Coronary artery (tissue), 2 donors: ENCODE data around the gene FITM1.

Experiments used
- DNase-seq: peaks from one replicate; pipeline ENCODE4 v3.0.0-alpha.2; 2017; ENCODE audit warnings: low spot score
- H3K27ac ChIP-seq, 2 donors: fragments of 200-600 bp; sonication (generic); one replicate each; pipeline ENCODE4 v1.5.1; 2016 to 2019
- H3K4me3 ChIP-seq: fragments of 200-600 bp; sonication (generic); 2 replicates; pipeline ENCODE4 v1.5.1; 2016; ENCODE audit warnings: mild to moderate bottlenecking, moderate library complexity
- CTCF ChIP-seq: fragments of 200-600 bp; sonication (generic); IDR thresholded peaks from one replicate; pipeline ENCODE4 v1.5.1; 2019; ENCODE audit warnings: antibody characterized with exemption

Gene FITM1

DNA sequence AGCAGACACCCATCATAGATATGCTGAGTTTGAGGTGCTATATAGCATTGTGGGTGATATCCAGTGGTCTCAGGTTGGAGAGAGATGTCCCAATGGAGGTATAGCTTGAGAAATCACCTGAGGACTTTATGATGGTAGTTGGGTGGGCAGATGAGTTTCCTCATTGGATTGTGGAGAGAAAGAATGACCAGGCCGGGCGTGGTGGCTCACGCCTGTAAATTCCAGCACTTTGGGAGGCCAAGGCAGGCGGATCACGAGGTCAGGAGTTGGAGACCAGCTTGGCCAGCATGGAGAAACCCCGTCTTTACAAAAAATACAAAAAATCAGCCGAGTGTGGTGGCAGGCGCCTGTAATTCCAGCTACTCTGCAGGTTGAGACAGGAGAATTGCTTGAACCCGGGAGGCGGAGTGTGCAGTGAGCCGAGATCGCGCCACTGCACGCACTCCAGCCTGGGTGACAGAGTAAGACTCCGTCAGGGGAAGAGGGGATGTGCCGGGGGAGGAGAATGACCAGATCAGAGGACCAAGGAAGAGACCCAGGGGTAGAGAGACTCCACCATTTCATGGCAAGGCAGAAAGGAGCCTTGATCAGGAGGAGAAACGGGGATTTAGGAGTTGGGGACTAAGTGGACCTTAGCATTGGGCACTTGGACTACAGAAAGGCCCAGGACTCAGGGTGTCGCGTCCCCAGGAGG is 37.1 kb upstream of the FITM1 start:
- H3K27ac ChIP-seq: peak overlapping the region; percentile 81 to 95
- no peak for DNase-seq
- peak overlapping the region; percentile 80 for H3K4me3 ChIP-seq
- TF ChIP-seq CTCF: no peak

- H3K4me3 ChIP-seq: peak within 1 kb of the TSS; percentile 80
- peak; percentile 96 for DNase-seq
- TF ChIP-seq CTCF: no peak
- H3K27ac ChIP-seq: peak within 1 kb of the TSS; percentile 81 to 95
Observed at GRCh38 chr14:24093901-24094840, 36.3 kb upstream of the FITM1 start, which contains the start of gene PCK2. Gene PCK2 (plus strand): TSS chr14:24094311. CDS start chr14:24094406, 95 bp downstream.

- TF ChIP-seq CTCF: no peak
- Histone ChIP-seq H3K27ac (peak overlapping the region; percentile 81 to 95), H3K4me3 (peak overlapping the region; percentile 80)
- DNase-seq: no peak
Observed at GRCh38 chr14:24094841-24095270, 35.6 kb upstream of the FITM1 start.

DNA sequence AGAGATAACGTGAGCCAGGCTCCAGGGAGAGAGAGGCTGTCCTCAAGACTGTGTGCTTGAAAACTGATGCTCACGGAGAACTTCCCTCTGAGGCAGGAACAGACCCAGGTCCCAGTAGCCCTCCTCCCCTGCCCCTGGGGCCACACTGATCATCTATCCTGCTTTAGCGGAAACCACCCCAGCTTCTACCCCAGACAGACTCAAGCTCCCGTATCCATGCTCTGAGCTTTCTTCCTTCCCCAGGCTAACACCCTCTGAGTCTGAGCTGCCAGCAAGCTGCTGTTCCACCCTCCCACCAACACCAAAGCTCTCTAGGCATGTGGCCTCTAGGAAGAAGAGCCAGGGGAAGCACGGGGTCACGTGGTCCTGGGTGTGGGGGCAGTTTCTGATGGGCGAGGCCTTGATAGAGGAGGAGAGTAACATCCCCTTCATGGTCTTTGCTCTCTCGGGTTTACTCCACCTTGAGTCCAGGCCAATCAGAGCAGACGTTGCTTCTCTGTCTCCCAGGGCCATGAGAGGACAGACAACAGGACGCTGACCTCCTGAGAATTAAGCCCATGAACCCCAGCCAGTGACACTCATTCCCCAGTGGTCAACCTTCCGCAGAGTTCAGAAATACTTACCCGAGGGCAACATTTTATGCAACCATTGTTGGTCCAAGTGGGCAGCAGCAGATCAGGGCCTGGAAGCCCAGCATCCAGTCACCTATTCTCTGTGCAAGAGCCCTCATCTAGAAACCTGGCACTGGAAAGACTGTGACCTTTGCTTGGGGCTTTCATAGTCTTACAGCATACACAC is 35.0 kb upstream of the FITM1 start:
- Histone ChIP-seq H3K4me3 (peak overlapping the region; percentile 80), H3K27ac (peak overlapping the region; percentile 81 to 95)
- TF ChIP-seq CTCF: no peak
- no peak for DNase-seq

GRCh38 chr14:24096545-24097181 is 33.8 kb upstream of the FITM1 start:
- H3K27ac ChIP-seq: no peak overlapping the region
- no peak overlapping the region for H3K4me3 ChIP-seq
- DNase-seq: no peak
- no peak for TF ChIP-seq CTCF

DNA sequence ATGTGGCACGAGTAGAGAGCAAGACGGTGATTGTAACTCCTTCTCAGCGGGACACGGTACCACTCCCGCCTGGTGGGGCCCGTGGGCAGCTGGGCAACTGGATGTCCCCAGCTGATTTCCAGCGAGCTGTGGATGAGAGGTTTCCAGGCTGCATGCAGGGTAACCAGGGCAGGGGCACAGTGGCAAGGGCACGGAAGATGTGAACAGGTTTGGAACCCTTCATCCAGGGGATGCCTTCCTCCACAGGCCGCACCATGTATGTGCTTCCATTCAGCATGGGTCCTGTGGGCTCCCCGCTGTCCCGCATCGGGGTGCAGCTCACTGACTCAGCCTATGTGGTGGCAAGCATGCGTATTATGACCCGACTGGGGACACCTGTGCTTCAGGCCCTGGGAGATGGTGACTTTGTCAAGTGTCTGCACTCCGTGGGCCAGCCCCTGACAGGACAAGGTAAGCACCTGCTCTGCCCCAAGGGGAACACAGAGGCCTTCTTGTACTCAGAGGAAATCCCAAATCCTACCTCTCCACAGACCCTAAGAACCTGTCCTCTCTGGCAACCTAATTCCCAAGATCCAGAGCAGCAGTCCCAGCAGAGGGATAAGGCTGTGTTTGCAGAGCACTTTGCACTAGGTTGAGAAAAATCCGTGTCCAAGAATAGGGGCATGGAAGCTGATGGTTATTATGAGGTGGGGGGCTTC is 32.1 kb upstream of the FITM1 start:
- TF ChIP-seq CTCF: no peak
- H3K4me3 ChIP-seq: no peak overlapping the region
- no peak for DNase-seq
- no peak overlapping the region for H3K27ac ChIP-seq
